Measurements from ENCODE around the gene CAMTA1.

The CAMTA1 gene

DNA sequence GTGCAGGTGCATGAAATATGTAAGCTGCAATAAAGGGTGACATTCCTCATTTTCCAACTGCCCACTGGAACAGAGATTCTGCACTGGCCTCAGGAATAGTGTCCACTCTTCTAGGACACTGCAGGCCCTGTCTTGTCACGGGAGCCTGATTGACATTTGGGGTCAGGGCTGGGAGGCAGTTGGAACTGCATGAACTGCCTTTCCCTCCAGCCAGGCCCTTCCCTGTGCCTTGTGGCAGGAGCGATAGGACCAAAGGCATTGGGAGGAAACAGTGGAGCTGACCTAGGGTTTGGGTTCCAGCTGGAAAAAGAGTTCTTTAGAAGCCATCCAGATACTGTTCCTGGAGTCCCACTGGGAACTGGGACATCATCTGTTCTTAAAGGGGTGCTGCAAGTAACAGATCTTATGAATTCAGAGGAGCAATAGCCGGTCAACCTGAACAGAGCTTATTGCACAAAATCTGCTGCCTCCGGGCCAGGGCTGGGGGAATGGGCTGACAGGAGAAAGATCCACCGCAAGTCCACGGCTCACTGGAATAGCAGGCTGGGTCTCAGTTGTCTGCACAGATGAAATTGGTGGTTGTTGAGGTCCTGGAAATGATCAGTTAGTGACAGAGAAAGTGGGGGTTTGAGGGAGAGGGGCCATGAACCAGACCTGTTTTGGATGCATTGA lies 451.7 kb downstream of the CAMTA1 start:
- no peak for DNase-seq (ENCODE audit: low spot score)
- in situ Hi-C loops (cut with MboI; ENCODE audit: low sequenced_read_pairs, unreplicated experiment), result no loop called here
- TF ChIP-seq, protein P1, sequence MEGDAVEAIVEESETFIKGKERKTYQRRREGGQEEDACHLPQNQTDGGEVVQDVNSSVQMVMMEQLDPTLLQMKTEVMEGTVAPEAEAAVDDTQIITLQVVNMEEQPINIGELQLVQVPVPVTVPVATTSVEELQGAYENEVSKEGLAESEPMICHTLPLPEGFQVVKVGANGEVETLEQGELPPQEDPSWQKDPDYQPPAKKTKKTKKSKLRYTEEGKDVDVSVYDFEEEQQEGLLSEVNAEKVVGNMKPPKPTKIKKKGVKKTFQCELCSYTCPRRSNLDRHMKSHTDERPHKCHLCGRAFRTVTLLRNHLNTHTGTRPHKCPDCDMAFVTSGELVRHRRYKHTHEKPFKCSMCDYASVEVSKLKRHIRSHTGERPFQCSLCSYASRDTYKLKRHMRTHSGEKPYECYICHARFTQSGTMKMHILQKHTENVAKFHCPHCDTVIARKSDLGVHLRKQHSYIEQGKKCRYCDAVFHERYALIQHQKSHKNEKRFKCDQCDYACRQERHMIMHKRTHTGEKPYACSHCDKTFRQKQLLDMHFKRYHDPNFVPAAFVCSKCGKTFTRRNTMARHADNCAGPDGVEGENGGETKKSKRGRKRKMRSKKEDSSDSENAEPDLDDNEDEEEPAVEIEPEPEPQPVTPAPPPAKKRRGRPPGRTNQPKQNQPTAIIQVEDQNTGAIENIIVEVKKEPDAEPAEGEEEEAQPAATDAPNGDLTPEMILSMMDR (IDR thresholded peaks at IDR 0.05; ENCODE audit: borderline replicate concordance, control extremely low read depth, extremely low read depth, insufficient read depth, missing control alignments), result no peak

DNA sequence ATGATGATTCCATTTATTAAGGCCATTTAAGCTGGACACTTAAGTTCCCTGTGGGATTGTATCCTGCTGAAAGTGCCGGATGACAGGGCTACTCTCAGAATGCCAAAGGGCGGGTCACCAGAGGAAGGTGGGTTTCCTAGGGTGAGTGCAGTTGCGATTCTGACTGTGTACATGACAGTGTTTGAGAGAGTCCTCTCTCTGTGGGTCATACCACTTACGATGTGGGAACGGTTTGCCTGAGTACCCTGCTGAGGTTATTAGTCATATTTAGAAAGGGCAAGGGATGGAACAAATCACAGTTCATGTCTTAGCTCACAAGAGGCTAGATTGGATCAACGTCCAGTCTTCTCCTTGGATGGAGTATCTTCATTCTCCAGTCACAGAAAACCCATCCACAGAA lies 461.9 kb downstream of the CAMTA1 start:
- TF ChIP-seq, protein P1 (IDR thresholded peaks at IDR 0.05; ENCODE audit: borderline replicate concordance, control extremely low read depth, extremely low read depth, insufficient read depth, missing control alignments), result no peak
- DNase-seq (ENCODE audit: low spot score), result no peak
- in situ Hi-C loops (cut with MboI; ENCODE audit: low sequenced_read_pairs, unreplicated experiment), result no loop called here

DNA sequence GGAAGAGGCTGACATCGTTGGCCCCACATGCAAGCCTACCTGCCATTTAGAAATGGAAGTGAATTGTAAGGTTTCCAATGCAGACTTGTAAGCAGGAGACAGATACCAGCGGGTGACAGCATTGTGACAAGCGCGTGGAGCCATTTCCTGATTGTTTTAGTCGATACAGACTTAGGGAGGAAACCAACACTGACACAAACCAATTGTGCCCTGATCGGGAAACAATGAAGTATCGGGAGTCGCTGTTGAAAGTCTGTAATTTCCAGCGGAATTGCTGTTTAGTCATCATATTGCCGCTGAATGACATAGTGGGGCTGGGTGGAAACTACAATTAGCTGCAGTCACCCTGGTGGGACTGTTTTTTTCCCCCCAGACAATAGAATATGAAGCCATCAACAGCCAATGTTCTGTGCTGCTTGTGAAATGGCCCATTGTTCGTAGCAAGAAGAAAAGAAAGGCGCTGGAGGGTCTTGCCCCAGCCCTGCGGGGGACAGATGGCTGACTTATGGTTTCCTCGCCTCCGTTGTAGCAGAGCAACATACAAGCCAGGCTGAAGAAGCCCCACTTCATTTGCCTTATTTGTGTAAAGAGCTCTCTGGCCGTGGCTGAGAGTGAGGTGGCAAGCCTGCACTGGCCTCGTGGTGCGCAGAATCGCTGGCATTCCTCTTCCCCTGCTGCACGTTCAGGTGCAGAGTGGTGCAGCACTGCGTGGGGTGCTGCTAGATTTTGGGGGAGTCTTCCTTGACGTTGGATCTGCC lies 462.7 kb downstream of the CAMTA1 start:
- DNase-seq (ENCODE audit: low spot score), result no peak
- TF ChIP-seq, protein P1 (IDR thresholded peaks at IDR 0.05; ENCODE audit: borderline replicate concordance, control extremely low read depth, extremely low read depth, insufficient read depth, missing control alignments), result no peak
- in situ Hi-C loops (cut with MboI; ENCODE audit: low sequenced_read_pairs, unreplicated experiment), result no loop called here

DNA sequence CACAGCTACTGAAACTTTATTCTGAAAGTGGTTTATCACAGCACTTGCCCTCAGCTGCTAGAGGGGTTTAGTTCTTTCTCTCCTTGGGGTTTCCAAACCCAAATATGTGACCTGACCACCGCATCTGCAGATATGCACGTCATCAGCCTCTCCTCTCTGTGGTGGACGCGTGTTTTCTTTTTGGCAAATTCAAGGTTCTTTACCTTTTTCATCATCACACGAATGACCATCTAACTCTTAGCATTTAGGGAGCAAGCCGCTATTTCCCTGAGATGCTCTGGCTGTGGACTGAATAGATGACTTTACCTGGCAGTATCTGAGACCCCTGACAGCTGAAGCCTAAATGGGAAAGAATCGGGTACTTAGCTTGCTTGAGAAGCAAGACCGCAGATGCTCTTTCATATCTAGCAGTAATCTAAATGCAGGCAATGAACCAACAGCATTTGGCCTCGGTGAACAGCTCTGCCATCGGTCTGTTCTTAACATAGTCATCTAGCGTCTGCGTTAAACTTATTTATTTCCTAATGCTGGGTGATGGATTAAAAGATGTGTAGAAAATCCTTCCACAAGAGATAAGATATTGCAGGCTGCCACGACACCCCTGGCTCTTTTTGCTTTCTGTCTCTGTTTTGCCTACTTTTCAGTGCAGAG lies 463.4 kb downstream of the CAMTA1 start:
- DNase-seq (ENCODE audit: low spot score), result no peak
- in situ Hi-C loops (cut with MboI; ENCODE audit: low sequenced_read_pairs, unreplicated experiment), result no loop called here
- TF ChIP-seq, protein P1 (IDR thresholded peaks at IDR 0.05; ENCODE audit: borderline replicate concordance, control extremely low read depth, extremely low read depth, insufficient read depth, missing control alignments), result no peak

DNA sequence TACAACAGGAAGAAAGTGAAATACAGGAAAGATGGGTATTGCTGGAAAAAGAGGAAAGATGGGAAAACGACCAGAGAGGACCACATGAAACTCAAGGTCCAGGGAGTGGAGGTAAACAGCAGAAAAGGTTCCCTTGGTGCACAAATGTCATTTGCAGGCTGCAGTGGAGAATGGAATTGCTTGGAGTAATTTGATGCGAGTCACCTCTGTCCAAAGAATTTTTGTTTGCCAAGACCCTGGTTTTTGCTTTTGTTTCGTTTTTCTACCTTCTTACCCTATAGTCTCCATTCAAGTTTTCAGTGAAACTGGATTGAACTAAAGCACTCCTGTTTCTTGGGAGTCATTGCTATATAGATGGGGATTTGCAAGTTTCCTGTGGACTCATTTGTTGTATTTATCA lies 464.3 kb downstream of the CAMTA1 start:
- in situ Hi-C loops (cut with MboI; ENCODE audit: low sequenced_read_pairs, unreplicated experiment), result no loop called here
- TF ChIP-seq, protein P1 (IDR thresholded peaks at IDR 0.05; ENCODE audit: borderline replicate concordance, control extremely low read depth, extremely low read depth, insufficient read depth, missing control alignments), result no peak
- DNase-seq (ENCODE audit: low spot score), result no peak

DNA sequence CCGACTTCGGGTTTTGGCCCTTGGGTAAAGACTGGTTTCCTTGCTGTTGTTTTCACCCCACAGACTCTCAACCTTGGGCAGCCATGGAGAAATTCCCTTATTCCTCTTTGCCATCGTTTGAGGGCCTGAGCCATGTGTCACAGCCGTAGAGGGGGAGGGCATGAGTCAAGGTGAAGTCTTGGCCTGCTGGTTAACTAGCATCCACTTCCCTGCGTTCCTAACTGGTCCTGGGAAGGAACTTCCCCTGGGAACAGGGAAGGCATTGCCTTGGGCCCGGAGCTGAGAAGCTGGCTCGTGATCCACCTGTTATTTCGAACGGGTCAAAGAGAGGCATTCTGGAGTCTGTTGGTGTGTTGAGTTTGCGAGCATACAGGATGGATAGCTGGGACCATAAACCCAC lies 464.9 kb downstream of the CAMTA1 start:
- TF ChIP-seq, protein P1 (IDR thresholded peaks at IDR 0.05; ENCODE audit: borderline replicate concordance, control extremely low read depth, extremely low read depth, insufficient read depth, missing control alignments), result no peak
- no peak for DNase-seq (ENCODE audit: low spot score)
- in situ Hi-C loops (cut with MboI; ENCODE audit: low sequenced_read_pairs, unreplicated experiment), result no loop called here
